ENCODE data around the gene GRIN2A.

The GRIN2A gene

DNA sequence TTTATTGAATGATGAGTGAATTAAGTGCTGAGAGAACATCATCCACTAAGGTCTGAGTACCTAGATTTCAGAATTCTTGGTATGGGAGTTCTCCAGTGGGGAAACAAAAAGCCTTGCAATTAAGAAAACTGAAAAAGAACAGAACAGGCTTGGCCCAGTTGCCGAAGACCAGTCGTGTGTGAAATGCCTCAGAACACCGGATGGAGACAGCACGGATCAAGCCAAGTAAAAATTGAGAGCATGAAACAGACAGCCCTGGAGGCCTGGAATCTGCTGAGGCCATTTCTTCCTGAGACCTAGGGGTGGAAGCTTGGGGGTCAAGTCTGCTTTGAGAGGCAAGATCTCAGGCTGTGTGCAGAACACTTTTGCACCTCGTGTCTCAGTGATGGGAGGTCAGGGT is 43.3 kb downstream of the GRIN2A start:
- intact Hi-C loops (cut with micrococcal nuclease) = no loop called here
- Mint-ChIP-seq H3K27ac (no peak overlapping the region), H3K36me3 (ENCODE audit: low read depth) (no peaks in the 10 kb centered on the region), H3K9me3 (no peaks in the 10 kb centered on the region), H3K27me3 (no peaks in the 10 kb centered on the region), H3K4me3 (no peak overlapping the region), H3K4me1 (ENCODE audit: low read depth) (peaks cover 7% of the 10 kb centered on the region)

DNA sequence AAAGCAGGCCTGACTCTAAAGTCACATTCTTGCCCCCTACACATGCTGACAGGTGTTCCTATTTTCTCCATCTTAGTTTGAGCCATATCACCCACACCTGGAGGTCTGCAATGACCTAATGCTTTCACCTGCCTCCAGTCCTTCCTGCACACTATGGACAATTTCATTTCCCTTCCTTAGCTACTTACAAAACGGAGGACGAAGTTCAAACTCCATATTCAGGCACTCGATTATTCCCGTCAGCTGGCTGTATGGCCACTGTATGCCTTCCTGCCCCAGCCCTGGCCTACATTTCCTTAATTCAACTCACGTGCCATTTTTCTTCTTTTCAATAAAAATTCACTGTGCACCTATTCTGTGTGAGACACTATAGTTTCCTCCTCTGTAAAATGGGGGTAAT is 44.9 kb downstream of the GRIN2A start:
- Mint-ChIP-seq H3K4me1 (ENCODE audit: low read depth) (peaks cover 7% of the 10 kb centered on the region), H3K27me3 (no peaks in the 10 kb centered on the region), H3K36me3 (ENCODE audit: low read depth) (no peaks in the 10 kb centered on the region), H3K9me3 (no peaks in the 10 kb centered on the region), H3K27ac (no peak overlapping the region), H3K4me3 (no peak overlapping the region)
- intact Hi-C loops (cut with micrococcal nuclease) = no loop called here

DNA sequence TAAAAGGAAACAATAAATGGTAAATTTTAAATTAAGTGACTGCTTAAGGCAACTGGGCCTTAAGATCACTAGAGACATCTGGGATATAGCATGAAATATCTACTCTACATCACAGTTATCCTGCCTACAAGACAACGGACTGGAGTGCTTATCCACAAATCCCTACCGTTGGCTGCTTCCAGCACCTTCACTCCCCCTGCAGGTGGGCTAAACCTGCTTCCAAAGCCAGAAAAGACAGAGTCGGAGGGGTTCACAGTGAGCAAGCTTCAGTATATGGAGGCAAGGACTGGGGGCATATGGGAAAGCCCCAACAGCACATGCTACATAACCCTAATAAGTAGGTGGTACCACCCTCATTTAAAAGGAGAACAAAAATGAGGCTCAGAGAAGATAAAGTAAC is 45.3 kb downstream of the GRIN2A start:
- Mint-ChIP-seq H3K27ac (no peak overlapping the region), H3K9me3 (no peaks in the 10 kb centered on the region), H3K4me1 (ENCODE audit: low read depth) (peaks cover 2% of the 10 kb centered on the region), H3K36me3 (ENCODE audit: low read depth) (no peaks in the 10 kb centered on the region), H3K27me3 (no peaks in the 10 kb centered on the region), H3K4me3 (no peak overlapping the region)
- intact Hi-C loops (cut with micrococcal nuclease) = no loop called here

DNA sequence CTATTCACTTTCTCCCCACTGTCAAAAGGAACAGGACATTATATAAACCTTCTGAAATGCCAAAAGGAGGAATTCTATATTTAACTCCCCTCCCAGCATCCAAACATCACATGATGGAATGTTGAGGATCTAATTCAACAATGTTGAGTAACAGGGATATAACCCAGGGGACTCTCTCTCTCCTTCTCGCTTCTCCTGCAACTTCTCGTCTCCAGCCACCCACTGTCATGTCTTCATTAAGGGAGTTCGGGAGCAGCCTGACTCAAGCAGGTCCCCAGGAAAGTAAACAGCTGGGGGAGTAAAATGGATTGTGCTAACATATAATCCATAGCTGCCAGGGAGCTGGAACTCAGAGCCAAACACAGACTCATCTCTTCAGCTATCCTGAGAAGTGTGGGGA is 51.7 kb downstream of the GRIN2A start:
- H3K9me3 Mint-ChIP-seq = no peaks in the 10 kb centered on the region
- H3K27ac Mint-ChIP-seq = no peak overlapping the region
- H3K4me1 Mint-ChIP-seq (ENCODE audit: low read depth) = no peaks in the 10 kb centered on the region
- H3K27me3 Mint-ChIP-seq = no peaks in the 10 kb centered on the region
- no peaks in the 10 kb centered on the region for H3K36me3 Mint-ChIP-seq (ENCODE audit: low read depth)
- intact Hi-C loops (cut with micrococcal nuclease) = no loop called here
- no peak overlapping the region for H3K4me3 Mint-ChIP-seq

DNA sequence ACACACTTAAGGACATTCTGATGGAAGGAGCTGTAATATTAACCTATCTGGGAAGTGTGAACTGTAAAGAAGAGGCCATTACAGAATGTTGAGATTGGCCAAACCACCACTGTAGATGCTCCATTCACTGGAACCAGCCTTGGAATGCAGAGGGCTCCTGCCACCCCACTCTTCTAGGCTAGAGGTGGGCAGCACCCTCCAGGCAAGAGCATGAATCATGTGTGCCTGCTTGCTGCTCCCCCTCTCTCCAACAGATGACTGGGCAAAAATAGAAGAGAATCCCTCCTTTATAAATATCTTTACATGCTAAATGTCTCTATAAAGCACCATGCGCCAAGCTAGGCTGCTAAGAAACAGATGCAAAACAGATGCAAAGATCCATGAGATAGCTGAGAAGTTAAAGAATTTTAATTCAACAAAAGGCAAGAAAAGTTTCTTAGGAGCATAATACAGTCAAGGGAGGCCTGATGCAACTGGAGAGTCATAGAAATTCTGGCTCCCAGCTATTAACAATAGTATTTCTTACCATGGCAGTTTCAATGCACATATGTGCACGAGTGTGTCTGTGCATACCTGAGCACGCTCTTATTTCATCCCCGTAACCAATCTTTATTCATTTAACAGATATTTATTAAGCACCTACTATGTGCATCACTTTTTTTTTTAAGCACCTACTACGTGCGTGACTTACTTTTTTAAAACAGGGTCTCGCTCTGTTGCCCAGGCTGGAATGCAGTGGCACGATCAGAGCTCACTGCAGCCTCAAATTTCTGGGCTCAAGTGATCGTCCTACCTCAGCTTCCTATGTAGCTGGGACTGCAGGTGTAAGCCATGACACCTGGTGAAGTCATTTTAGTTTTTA is 53.6 kb downstream of the GRIN2A start:
- H3K27me3 Mint-ChIP-seq = no peaks in the 10 kb centered on the region
- H3K9me3 Mint-ChIP-seq = no peaks in the 10 kb centered on the region
- H3K4me3 Mint-ChIP-seq = no peak overlapping the region
- no peaks in the 10 kb centered on the region for H3K36me3 Mint-ChIP-seq (ENCODE audit: low read depth)
- no peaks in the 10 kb centered on the region for H3K4me1 Mint-ChIP-seq (ENCODE audit: low read depth)
- intact Hi-C loops (cut with micrococcal nuclease) = no loop called here
- no peak overlapping the region for H3K27ac Mint-ChIP-seq

DNA sequence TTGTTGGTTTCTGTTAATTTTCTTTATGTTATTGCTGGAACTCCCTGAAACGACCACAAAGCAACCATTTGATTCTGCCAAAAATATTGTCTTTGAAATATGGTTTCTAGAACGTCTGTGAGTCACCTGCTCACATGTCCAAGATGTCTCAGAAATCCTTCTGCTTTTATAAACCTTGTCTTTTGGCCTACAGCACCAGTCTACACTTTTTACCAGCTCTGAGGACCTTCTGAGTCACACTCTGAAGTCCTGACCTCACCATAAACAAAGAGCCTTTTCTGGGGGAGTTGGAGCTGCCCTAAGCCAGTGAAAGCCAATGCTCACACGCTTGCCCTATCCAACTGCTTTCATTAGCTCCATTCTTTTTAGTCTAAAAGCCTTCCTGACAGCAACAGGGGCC is 55.5 kb downstream of the GRIN2A start:
- Mint-ChIP-seq H3K4me3 (no peak overlapping the region), H3K27me3 (no peaks in the 10 kb centered on the region), H3K9me3 (no peaks in the 10 kb centered on the region), H3K36me3 (ENCODE audit: low read depth) (no peaks in the 10 kb centered on the region), H3K4me1 (ENCODE audit: low read depth) (no peaks in the 10 kb centered on the region), H3K27ac (no peak overlapping the region)
- intact Hi-C loops (cut with micrococcal nuclease) = no loop called here

DNA sequence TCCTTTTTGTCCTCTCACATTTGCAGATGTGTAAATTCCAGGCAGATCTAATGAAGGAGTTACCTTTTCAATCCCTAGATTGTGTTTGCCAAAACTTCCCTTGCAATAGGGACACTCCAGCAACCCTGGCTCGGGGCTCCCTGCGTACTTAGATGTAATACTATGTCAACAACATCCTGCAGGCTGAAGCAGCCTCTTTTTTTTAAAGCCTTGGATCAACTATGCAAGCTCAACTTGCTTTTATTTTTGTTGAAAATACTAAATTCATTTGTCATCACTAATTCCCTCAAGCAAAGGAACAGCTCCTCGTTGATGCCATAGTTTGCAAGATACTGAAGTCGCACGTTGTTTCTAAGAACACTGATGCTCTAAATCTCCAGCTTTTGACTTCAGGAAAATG is 59.1 kb downstream of the GRIN2A start:
- H3K4me3 Mint-ChIP-seq = no peak overlapping the region
- peaks cover 1% of the 10 kb centered on the region for H3K27me3 Mint-ChIP-seq
- no peaks in the 10 kb centered on the region for H3K9me3 Mint-ChIP-seq
- H3K36me3 Mint-ChIP-seq (ENCODE audit: low read depth) = no peaks in the 10 kb centered on the region
- H3K4me1 Mint-ChIP-seq (ENCODE audit: low read depth) = no peaks in the 10 kb centered on the region
- intact Hi-C loops (cut with micrococcal nuclease) = no loop called here
- H3K27ac Mint-ChIP-seq = no peak overlapping the region

DNA sequence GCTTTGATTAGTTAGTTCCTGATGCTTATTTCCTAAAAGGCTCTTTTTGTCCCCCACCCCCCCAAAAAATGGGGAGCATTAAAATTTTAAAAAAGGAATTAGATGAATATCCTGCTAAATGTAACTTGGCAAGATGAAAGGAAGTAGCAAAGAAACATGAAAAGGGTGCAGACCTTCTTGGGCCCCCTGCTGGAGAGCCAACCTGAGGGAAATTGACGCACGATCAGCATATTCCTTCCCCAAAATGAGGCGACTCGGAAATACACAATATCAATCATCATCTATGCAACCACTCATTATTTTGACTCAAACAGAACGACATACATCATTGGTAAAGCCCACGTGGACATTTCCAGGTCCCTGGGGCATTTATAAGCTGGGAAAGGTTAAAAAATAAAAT is 59.7 kb downstream of the GRIN2A start:
- Mint-ChIP-seq H3K9me3 (no peaks in the 10 kb centered on the region), H3K4me3 (no peak overlapping the region), H3K27ac (no peak overlapping the region), H3K27me3 (peaks cover 1% of the 10 kb centered on the region), H3K36me3 (ENCODE audit: low read depth) (no peaks in the 10 kb centered on the region), H3K4me1 (ENCODE audit: low read depth) (no peaks in the 10 kb centered on the region)
- intact Hi-C loops (cut with micrococcal nuclease) = no loop called here

DNA sequence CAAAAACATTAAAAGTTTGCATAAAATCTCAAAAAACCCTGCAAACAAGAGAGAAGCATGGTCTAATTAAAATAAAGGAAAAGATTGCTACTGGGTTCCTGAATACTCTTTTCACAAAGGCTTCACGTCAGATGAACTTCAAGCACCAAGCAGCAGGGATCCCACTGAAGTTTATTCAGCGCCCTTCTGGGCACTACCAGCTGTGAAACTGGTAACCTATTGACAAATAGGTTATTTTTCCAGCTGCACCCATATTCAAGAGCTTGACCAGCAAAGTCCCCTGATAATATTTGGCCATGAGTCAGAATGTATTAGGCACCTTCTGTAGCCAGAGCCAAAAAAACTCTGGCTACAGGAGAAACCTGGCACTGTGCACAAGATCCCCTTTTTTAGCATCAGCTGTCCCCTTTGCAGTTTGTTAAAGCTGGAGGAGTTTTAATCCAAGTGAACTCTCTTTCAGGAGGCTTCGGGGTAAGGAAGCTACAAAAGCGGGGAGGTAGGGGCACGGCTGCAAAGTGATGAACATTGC is 60.3 kb downstream of the GRIN2A start:
- Mint-ChIP-seq H3K36me3 (ENCODE audit: low read depth) (no peaks in the 10 kb centered on the region), H3K9me3 (no peaks in the 10 kb centered on the region), H3K27me3 (peaks cover 1% of the 10 kb centered on the region), H3K4me3 (no peak overlapping the region), H3K27ac (no peak overlapping the region), H3K4me1 (ENCODE audit: low read depth) (no peaks in the 10 kb centered on the region)
- intact Hi-C loops (cut with micrococcal nuclease) = no loop called here

DNA sequence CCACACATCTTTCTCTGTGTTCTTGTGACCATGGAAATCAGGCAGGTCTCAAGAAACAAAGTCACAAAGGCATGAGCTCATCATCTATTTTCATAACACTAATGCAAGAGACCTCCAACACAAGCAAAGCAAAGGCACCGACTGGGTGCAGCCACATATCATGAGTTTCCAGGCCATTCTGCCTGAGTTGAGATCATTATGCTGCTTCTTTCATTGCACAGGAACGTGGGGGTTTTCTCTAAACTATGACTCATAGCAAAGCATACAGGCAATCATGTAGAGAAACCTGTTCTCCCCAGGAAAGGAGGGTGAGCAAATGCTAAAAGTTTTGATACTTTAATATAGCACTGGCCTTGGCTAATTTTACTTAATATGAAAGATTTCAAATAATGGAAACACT is 60.7 kb downstream of the GRIN2A start:
- H3K36me3 Mint-ChIP-seq (ENCODE audit: low read depth) = no peaks in the 10 kb centered on the region
- H3K4me1 Mint-ChIP-seq (ENCODE audit: low read depth) = no peaks in the 10 kb centered on the region
- no peak overlapping the region for H3K27ac Mint-ChIP-seq
- H3K9me3 Mint-ChIP-seq = no peaks in the 10 kb centered on the region
- intact Hi-C loops (cut with micrococcal nuclease) = no loop called here
- H3K4me3 Mint-ChIP-seq = no peak overlapping the region
- peaks cover 1% of the 10 kb centered on the region for H3K27me3 Mint-ChIP-seq

DNA sequence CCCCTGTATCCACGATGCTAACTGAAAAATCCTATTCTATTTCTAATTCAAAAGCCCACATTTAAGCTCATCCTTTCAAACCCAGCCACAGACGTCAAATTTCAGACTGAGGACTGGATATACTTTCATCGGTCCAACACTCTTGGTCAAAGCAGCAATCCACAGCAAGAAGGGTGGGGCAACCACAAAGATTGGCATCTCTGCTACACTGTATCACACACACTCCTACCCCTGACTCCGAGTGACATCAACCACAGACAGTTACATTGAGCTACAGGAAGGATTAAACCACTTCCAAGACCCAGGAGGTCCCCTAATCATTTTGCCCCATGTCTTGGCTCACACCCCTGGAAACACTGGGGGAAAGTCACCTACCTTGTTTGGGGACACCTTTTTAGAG is 61.3 kb downstream of the GRIN2A start:
- Mint-ChIP-seq H3K27ac (no peak overlapping the region), H3K4me1 (ENCODE audit: low read depth) (no peaks in the 10 kb centered on the region), H3K27me3 (peaks cover 1% of the 10 kb centered on the region), H3K9me3 (no peaks in the 10 kb centered on the region), H3K4me3 (no peak overlapping the region), H3K36me3 (ENCODE audit: low read depth) (no peaks in the 10 kb centered on the region)
- intact Hi-C loops (cut with micrococcal nuclease) = no loop called here

DNA sequence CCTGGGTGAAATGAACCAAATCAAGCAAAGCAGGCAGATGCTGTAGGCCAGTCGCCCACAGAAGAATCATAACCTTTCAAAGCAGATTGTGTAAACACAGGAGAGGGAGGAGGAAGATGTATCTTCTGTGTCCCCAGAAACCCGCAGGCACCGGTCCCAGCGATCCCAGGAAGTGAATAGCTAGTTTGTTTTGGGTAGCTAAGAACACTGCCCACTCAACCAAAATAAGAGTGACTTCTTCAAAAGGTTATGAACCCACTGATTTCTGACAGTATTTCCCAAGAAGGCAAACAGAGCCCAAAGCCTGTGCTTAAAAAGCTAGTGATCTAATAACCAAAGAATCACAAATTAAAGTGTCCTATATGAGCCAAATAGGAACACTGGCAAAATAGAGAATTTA is 67.8 kb downstream of the GRIN2A start:
- Mint-ChIP-seq H3K27ac (no peak overlapping the region), H3K4me1 (ENCODE audit: low read depth) (no peaks in the 10 kb centered on the region)
- intact Hi-C loops (cut with micrococcal nuclease) = no loop called here

DNA sequence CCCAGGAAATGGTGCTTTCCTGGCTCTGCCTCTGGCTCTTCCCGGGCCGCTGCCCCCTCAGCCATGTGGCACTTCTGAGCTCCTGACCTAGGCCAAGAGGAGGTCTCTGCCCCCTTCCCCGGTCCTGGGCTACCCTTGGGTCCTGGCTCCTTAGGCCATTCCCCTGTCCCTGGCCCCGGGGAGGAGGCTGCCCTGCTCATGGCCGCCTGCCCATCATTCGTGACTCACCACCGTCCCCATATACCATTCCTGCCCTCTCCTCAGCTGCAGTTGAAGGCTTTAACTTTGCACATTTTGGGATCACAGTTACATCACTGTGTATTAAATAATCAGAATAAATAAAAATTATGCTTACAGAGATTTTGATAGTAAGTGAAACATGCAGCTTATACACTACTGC is 69.0 kb downstream of the GRIN2A start:
- Mint-ChIP-seq H3K4me3 (no peak overlapping the region), H3K27me3 (no peaks in the 10 kb centered on the region), H3K27ac (no peak overlapping the region), H3K36me3 (ENCODE audit: low read depth) (no peaks in the 10 kb centered on the region), H3K9me3 (no peaks in the 10 kb centered on the region), H3K4me1 (ENCODE audit: low read depth) (no peaks in the 10 kb centered on the region)
- intact Hi-C loops (cut with micrococcal nuclease) = no loop called here

More for the DNA sequence above, 67.8 kb downstream of the GRIN2A start:
- Mint-ChIP-seq H3K9me3 (no peaks in the 10 kb centered on the region), H3K27me3 (no peaks in the 10 kb centered on the region), H3K4me3 (no peak overlapping the region), H3K36me3 (ENCODE audit: low read depth) (no peaks in the 10 kb centered on the region)

DNA sequence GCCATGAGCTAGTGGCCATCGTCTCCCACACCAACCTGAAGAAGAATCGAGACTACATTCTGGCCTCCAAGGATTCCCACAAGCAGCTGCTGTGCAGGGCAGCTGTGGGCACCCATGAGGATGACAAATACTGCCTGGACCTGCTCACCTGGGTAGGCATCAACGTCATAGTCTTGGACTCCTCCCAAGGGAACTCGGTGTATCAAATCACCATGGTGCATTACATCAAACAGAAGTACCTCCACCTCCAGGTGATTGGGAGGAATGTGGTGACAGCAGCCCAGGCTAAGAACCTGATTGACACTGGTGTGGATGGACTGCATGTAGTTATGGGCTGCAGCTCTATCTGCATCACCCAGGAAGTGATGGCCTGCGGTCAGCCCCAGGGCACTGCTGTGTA is 70.2 kb downstream of the GRIN2A start:
- Mint-ChIP-seq H3K27me3 (no peaks in the 10 kb centered on the region), H3K27ac (no peak overlapping the region), H3K4me3 (no peak overlapping the region), H3K9me3 (no peaks in the 10 kb centered on the region), H3K36me3 (ENCODE audit: low read depth) (no peaks in the 10 kb centered on the region), H3K4me1 (ENCODE audit: low read depth) (no peaks in the 10 kb centered on the region)
- intact Hi-C loops (cut with micrococcal nuclease) = no loop called here

Measured in dendritic cell treated with granulocyte-macrophage colony-stimulating factor and Interleukin-4, amounts not matched to agents 40 ng/mL and 50 ng/mL, for 4 days (primary cell).